OCI-LY1 (cell line): ENCODE measurements around the gene MATR3.

ENCODE experiments used
- EZH2 ChIP-seq: fragments of 200-600 bp; sonication (generic), shearing (Covaris generic); IDR thresholded peaks from 2 replicates; pipeline ENCODE4 v1.8.0; 2017; ENCODE audit warnings: borderline replicate concordance, mixed run types, mild to moderate bottlenecking, antibody characterized with exemption, low read length, moderate library complexity, mixed read lengths
- TF ChIP-seq, protein P1 (sequence below): fragments of 200-600 bp; sonication (generic), shearing (Covaris generic); IDR thresholded peaks from 2 replicates; pipeline ENCODE4 v1.5.1; 2017; ENCODE audit warnings: mild to moderate bottlenecking, antibody characterized with exemption, low read length, moderate library complexity, mixed read lengths

DNA sequence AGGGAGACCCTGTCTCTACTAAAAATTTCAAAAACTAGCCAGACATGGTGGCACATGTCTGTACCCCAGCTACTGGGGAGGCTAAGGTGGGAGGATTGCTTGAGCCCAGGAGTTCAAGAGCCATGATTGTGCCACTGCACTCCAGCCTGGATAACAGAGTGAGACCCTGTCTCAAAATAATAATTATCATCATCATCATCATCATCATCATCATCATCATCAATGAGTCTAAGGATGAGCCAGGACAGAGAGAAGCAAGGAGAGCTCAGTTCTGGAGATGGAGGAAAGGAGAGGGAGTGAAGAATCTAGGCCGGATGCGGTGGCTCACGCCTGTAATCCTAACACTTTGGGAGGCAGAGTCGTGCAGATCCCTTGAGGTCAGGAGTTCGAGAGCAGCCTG, 36.7 kb upstream of the MATR3 start:
- TF ChIP-seq, protein P1, sequence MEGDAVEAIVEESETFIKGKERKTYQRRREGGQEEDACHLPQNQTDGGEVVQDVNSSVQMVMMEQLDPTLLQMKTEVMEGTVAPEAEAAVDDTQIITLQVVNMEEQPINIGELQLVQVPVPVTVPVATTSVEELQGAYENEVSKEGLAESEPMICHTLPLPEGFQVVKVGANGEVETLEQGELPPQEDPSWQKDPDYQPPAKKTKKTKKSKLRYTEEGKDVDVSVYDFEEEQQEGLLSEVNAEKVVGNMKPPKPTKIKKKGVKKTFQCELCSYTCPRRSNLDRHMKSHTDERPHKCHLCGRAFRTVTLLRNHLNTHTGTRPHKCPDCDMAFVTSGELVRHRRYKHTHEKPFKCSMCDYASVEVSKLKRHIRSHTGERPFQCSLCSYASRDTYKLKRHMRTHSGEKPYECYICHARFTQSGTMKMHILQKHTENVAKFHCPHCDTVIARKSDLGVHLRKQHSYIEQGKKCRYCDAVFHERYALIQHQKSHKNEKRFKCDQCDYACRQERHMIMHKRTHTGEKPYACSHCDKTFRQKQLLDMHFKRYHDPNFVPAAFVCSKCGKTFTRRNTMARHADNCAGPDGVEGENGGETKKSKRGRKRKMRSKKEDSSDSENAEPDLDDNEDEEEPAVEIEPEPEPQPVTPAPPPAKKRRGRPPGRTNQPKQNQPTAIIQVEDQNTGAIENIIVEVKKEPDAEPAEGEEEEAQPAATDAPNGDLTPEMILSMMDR = no peak
- TF ChIP-seq EZH2 = no peak
